EH (cell line): ENCODE measurements around the gene HRAS.

Experiments used
- DNase-seq: peaks from one replicate; pipeline ENCODE4 v3.0.0-alpha.2; 2015; ENCODE audit warnings: low read depth

The HRAS gene

DNA sequence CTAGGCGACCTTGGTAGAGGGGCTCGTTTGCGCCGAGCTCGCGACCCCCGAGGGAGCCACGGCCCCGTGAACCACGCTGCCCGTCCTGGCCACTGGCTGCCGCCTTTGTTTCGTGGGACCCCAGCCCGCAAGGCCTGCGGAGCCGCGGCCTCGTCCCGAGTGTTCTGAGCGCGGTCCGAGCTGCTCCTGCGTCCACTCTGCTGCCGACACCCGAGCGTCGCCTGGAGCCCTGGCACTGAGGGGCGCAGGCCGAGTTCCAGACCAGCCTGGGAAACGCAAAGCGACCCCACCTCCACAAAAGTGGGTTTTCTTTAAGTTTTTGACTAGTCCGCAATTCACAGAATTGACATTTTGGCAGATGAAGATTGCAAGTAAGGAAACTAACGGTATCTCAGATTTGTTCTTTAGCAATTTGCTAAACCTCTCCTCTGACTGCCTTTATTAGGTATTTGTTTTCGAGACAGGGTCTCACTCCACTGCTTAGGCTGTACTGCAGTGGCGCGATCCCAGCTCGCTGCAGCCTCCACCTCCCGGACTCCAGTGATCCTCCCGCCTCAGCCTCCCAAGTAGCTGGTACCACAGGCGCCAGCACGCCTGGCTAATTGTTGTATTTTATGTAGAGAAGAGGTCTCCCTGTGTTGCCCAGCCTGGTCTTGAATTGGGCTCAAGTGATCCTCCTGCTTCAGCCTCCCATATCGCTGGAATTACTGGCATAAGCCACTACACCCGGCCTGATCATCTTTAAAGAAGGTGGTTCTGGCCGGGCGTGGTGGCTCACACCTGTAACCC lies 27.5 kb downstream of the HRAS start:
- DNase-seq = no peak

DNA sequence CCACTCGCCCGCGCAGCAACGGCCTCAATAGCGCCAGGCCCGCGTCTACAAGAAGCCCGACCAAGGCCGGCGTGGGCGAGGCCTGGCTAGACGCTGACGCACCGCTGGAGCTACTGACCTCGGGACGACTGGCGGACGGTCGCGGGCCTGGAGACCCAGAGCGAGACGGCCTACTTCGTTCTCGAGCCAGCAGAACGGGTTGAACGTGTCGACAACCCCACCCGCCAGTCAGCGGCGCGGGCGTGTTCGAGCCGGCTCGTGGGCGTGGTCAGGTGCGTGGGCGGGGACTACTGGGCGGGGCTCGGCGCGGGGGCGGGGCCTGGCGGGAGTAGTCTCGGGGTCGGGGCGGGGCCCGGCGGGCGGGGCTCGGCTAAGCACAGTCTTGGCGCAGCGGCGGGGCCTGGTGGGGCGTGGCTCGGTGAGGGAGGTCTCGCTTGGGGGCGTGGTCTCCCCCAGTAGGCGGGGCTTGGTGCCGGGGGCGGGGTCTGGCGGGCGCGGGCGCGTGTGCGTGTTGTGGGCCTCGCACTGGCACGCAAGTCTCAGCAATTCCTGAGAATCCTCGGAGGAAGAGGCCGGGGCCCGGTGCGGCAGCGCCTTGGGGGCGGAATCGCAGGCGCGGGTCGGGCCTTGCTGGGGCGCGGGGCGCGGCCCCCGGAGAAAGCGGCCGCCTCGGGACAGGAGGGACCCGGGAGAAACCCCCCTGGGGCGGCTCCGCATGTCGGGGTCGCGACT lies 28.2 kb downstream of the HRAS start, which contains the start of gene RNH1:
RNH1 (minus strand) TSS at position 248 of the 732 bp plus-strand sequence. CDS start 5,080 bp downstream, outside the sequence.
- DNase-seq = peak; percentile 95

DNA sequence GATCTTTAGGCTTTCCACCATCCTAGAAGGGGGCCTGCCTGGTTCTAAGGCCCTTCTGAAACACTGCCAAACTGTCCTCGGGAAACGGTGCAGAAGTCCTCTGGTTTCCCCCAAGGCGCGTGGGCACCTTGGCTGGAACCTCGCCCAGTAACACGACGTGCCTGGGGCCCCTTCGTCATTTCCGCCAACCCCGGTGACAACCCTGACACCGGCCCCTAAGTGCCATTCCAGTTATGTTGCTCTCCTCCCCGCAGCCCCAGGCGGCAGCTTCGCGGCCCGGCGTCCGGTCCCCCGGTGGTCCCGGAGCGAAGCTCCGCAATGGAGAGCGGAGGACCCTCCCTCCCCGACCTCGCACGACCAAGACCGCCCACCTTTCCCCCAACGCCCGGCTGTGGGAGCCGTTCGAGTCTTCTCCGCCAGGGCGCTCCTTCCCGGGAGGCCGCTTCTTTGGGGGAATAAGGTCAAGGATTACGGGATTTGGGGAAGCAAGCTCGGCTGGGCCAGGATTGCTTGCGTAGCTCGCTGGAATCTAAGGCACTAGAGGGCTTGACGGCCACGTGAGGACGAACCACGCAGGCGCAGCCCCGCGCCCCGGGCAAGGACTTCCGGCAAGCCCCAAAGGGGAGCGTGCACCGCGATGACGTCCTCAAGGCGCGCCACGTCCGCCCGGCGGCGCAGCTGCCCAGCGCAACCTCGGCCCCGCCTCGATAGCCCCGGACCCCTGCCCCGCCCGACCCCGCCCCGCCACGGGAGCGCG lies 29.0 kb downstream of the HRAS start:
- DNase-seq = peak; percentile 97

DNA sequence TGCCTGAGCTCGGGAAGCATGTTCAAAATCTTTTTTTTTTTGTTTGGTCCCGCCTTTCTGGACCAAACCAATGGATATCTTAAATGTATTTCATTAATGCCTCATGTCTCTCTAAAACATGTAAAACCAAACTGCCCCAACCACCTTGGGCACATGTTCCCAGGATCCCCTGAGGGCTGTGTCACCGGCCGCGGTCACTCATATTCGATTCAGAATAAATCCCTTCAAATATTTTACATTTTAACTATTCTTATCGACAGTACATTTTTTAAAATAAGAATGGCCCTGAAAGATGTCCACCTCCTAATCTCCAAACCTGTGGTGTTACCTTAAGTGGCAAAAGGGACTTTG lies 30.4 kb downstream of the HRAS start:
- DNase-seq = no peak

DNA sequence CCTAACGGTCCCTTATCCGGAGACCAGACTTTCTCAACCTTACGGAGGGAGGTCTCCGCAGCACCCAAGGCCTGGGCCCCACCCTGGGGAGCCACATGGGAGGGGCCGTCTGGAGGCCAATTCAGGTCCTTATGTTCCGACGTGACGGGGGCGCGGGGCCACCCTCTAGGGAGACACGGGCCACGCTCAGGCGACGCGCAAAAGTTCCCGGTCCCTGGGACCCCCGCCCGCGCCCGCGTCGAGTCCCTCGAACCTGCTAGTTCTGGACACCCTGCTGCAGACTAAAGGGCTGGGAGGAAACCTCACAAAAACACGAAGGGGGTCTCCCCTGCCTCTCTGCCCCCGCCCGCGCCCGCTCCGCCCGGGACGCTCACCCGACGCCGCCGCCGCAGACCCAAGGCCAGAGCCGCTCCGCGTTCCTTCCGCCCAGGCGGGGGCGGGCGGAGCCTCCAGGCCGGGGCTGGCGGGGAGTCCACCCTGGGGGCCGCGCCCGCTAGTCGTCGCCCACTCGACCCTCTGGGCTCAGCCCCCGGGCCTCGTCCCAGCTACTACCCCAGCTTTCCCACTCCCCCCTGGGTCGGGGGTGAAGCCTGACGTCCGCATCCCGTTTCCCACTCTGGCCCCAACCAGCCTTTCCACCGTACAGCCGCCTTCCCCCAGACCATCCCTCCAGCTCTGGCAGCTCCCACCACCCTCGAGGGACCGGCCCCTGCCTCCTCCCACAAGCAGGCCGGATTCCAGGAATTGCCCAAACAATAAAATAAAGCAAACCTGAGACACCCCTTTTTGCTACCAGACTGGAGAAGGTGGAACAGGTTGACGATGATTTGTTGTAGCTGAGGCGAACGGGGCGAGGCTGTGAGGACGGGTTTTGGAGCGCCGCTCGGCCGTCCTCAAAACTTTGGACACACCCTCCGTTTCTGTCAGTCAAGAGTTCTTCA lies 31.1 kb downstream of the HRAS start:
- peak; percentile 54 for DNase-seq

DNA sequence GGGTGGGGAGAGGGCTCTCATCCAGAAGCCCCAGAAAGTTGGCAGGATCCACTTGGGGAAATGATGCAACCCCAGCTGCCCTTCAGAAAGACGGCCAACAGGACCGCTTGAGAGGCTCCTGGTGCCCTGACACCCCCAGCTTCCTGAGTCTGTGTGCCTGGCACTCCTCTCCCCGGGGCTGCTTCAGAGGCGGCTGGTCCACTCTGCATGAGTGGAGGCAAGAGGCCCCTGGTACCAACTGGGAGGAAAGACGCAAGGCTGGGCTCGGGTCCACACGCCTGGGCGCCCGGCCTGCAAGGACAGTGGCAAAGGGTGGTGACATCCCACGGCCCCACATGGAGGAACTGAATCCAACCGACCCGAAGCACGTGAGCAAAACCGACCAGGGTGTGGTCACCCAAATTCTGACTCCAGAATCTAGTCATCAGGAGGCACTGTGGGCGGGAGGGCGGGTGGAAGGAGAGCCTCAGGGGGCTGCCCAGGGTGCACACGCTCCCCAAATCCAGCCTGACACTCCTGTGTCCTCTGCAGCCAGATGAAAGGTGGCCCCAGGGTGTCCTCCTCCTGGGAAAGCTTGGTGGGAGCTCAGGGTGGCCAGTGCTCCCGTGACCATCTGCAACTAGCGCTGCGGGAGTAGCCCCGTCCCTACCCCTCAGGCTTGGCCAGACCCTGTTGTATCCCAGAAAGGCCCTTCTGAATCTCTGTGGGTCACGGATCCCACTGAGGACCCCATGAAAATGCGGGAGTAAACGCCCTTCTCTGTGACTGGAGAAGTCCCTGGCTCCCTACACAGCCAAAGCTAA lies 32.0 kb downstream of the HRAS start:
- peak; percentile 48 for DNase-seq

DNA sequence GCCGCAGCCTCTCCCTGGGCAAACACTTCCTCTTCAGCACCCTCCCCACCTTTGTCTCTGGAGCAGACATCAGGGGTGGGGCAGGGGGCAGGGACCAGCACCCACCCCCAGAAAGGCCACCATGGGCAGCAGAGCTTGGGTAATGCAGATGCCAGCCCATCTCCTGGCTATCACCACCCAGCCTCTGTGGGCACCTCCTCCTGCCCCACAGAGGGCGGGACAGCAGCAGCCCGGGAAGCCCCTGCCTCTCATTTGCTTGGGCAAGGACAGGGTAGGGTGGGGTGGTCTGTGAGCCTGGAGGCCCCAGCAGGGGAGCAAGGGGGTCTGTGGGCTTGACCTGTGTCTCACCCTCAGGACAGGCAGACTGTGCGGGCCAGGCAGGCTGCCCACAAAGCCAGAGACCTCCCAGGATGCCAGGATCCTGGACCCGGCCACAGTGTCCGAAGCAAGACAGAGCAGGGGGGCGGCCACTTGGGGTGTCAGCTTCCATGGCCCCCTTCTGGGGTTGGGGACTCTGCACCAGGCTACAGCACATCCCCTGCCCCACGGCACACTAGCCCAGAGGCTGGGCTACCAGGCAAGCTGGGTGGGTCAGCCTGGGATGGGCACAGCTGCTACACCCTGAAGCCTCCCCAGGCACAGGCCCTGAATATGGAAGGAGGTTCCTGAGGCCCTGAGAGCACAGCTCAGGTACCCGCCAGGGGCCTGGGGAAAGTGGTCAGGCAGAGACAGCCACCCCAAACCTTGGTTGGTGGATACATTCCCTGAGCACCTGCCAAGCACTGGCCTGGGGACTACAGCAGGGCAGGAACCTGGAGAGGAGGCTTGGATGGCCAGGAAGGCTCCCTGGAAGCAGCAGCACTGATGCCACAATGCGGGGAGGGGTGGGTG lies 32.8 kb downstream of the HRAS start:
- no peak for DNase-seq

DNA sequence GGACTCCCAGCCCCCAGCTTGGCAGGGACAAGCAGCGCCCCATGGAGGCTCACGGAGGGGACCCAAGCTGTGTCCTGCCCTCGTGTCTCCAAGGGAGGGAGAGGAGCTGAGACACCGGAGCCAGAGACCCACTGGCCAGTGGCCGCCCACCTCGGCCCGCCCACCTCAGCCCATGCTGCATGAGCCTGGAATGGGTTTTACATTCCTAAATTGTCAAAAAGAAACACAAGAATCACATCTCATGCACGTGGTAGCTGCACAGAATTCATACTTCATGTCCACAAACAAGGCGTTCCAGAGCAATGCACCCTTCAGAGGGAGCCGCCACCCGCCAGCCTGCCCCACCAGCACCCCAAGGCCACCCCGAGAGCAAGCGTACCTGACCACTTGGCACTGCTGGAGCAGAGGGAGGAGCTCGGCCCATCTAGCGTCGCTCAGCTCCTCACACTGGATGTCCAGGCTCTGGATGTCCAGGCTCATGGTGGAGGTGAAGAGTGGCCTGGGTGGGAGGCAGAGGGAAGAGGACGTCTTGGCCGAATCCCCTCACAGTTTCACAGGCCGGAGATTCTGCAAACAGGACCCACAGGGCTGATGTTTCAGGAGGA lies 33.6 kb downstream of the HRAS start:
- DNase-seq = no peak

DNA sequence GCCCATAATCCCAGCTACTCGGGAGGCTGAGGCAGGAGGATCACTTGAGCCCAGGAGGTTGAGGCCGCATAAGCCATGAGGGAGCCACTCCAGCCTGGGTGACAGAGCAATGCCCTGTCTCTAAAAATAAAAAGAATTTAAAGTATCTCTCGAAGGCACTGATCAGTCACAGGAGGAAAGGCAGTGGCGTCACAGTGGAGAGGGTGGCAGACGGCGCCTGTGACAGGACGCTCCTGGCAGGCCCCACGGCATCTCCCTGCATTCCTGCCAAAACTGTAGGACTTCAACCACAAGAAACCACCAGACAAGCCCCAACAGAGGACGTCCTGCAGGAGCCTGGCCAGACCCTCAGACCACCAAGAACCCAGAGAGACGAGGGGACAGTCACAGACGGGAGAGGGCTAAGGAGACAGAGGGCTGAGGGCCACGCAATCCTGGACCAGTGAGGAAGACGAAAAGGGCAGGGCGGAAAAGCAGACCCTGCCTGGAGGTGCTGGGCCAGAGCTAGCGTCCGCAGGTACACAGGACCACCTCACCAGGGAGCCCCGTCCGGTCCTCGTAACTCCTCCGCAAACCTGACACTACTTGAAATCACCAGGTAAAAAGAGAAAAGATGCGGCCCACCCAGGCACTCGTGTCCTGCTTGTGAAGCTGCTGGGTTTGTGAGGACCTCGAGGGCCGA lies 34.2 kb downstream of the HRAS start:
- no peak for DNase-seq

DNA sequence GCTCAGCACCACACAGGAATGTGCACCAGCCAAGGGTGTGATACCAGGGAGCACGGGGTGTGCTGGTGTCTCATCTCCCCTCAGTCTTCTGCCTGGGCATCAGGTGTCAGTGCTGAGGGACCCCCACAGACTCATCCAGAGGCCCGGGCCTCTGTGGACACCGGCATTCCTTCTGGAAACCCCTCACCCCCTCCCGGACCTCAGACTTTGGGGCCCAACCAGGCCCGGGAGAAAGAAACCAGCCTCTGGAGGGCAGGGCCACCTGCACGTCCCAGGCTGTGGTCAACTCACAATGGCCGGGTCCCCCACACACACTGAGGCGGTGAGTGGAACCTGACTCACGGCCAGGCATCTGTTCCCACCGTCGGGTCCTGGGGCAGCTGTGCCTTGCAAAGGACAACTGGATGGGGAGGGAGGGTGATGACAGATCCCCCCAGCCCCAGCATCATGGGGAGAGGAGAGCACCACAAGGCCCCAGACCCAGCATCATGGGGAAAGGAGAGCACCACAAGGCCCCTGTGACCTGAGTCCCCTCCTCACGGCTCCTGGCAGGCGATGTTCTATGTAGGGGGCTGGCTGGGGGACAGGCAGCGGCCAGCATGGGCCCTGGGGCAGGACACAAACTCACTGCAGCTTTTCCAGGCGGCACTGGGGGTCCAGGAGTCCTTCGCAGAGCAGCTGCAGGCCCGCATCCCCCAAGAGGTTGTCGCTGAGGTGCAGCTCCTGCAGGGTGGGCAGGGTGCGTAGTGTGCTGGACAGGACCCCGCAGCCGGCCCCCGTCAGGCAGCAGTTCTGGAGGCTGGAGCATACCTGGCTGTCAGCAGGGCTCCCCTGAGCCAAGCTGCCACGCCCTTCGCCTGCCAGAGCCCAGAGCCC lies 35.9 kb downstream of the HRAS start:
- no peak for DNase-seq

DNA sequence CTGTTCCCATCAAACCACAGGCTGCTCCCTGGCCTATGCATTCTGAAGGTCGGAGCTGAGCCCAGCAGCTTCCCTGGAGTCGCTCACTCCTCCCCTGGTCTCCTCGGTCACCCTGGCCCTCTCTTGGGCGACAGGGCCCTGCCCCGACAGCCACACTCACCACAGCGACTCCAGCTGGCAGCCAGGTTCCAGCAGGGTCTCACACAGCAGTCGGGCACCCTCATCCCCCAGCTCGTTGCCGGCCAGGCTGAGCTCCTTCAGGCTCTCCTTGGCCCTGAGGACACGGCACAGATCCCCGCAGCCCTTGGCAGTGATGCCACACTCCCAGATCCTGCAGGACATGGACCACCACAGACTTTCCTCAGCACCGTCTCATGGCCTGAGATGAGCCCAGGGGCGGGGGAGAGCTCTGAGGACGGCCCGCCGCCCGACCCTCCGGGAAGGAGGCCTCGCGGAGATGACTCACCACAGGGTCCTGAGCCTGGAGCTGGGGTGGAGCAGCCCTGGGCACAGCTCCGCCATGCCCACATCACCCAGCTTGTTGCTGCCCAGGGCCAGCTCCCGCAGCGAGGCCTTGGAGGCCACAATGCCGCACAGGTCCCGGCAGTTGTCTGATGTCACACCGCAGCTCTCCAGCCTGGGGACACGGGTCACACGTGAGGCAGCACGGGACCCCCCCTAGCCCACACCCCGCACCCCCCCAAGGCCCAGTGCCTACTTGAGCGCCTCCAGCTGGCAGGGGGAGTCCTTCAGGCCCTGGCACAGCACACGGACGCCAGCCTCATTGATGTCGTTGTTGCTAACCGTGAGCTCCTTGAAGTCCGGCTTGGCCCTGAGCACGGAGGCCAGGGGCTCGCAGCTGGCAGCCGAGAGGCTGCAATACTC lies 36.8 kb downstream of the HRAS start:
- no peak for DNase-seq

DNA sequence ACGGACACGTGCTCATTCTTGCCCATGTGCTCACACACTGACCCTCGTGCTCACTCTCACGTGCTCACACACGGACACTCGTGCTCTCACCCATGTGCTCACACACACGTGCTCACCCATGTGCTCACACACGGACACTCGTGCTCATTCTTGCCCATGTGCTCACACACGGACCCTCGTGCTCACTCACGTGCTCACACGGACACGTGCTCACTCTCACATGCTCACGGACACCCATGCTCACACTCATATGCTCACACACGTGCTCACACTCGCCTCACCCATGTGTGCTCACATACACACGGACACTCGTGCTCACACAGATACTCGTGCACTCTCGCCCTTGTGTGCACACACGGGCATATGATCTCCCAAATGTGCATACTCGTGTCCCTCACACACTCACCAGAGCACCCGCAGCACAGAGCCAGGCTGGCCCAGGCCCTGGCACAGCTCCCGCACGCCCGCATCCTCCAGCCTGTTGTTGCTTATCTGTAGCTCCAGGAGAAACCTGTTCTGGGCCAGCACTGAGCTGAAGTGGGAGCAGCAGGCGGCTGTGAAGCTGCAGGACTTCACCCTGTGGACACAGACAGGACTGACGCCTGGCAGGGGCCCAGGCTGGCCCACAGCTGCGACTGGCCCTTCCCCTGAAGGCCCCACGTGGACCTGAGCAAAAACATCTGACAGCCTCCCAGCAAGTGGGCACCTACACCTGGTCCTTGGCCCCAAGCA lies 37.6 kb downstream of the HRAS start:
- no peak for DNase-seq

DNA sequence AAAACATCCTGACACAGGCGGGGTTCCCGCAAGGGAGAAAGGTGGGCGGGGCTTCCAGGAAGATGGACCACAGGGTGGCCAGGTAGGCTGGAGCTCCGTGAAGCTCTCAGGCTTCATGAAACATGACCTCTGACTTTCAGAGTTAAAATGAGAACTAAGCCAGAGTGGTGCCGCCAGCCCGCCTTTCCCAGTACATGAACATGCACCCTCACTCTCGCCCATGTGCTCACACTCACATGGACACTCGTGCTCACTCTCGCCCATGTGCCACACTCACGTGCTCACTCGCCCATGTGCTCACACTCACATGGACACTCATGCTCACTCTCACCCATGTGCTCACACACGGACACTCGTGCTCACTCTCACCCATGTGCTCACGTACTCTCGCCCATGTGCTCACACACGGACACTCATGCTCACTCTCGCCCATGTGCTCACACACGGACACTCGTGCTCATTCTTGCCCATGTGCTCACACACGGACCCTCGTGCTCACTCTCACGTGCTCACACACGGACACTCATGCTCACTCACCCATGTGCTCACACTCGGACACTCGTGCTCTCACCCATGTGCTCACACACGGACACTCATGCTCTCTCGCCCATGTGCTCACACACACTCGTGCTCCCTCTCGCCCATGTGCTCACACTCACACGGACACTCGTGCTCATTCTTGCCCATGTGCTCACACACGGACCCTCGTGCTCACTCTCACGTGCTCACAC lies 38.4 kb downstream of the HRAS start:
- no peak for DNase-seq

DNA sequence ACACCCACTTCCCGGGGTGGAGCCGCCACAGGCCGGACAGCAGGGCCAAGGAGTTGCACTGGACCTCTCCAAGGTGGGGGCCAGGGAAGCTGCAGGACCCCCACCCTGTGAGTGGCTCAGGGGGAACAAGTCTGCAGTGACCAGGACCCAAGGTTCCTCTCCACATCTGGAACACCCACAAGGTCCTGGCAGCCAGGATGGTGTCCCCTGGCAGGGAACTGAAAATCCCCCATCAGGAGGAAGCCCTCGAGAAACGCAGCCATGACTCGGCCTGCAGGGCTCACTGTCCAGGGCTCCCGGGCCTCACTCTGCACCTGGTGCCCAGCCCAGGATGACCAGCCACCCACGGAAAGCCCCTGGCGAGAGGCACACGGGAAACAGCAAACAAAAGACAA lies 39.8 kb downstream of the HRAS start:
- no peak for DNase-seq
